HEK293 (cell line): ENCODE measurements around the gene SFTPD.

Experiments used
- CTCF ChIA-PET: fragments of 350-600 bp; formaldehyde crosslinking; extraction: SDS; loops from one replicate; lab custom pipeline; 2021; ENCODE audit warnings: antibody characterized with exemption; lab: Yijun Ruan, JAX
- POLR2A ChIA-PET: fragments of 300-600 bp; formaldehyde crosslinking; extraction: SDS; loops from one replicate; lab custom pipeline; 2020; ENCODE audit warnings: antibody characterized with exemption, inconsistent platforms; lab: Yijun Ruan, JAX
- H3K27ac ChIP-seq: fragments of 200-500 bp; sonication (Bioruptor generic); 2 replicates; pipeline ENCODE4 v1.5.1; 2014; ENCODE audit warnings: low read depth, low read length, control low read depth, inconsistent platforms; ENCODE audit errors: extremely low read depth
- H3K36me3 ChIP-seq, 2 experiments: fragments of 200-500 bp in 1 of 2; sonication (Bioruptor generic) in 1 of 2; 1 replicate in 1 of 2; 2 replicates in 1 of 2; pipeline ENCODE4 v1.5.1; 2014 to 2017; ENCODE audit warnings: inconsistent platforms in 2 of 2, low read length in 2 of 2; ENCODE audit not compliant: control insufficient read depth in 2 of 2, insufficient read depth in 1 of 2
- H3K4me1 ChIP-seq: fragments of 200-500 bp; sonication (Bioruptor generic); 2 replicates; pipeline ENCODE4 v1.5.1; 2014; ENCODE audit warnings: mild to moderate bottlenecking, low read length, inconsistent platforms; ENCODE audit not compliant: control insufficient read depth, insufficient read depth
- H3K4me3 ChIP-seq: 2 replicates; pipeline ENCODE4 v1.5.1; 2011; ENCODE audit warnings: low read depth, mild to moderate bottlenecking, control low read depth, low read length, moderate library complexity
- H3K9me3 ChIP-seq: fragments of 200-500 bp; sonication (Bioruptor generic); 2 replicates; pipeline ENCODE4 v1.5.1; 2014; ENCODE audit warnings: low read depth, low read length, inconsistent platforms; ENCODE audit not compliant: control insufficient read depth, insufficient read depth
- BCL11B ChIP-seq: fragments of 450-650 bp; formaldehyde crosslinking; IDR thresholded peaks from 2 replicates; pipeline ENCODE4 v1.5.1; 2016; ENCODE audit warnings: low read depth, missing biosample characterization, missing genetic modification characterization
- KLF16 ChIP-seq: fragments of 450-650 bp; formaldehyde crosslinking; IDR thresholded peaks from 2 replicates; pipeline ENCODE4 v1.5.1; 2017; ENCODE audit warnings: missing biosample characterization, missing genetic modification characterization
- SP2 ChIP-seq: fragments of 450-650 bp; formaldehyde crosslinking; IDR thresholded peaks from 2 replicates; pipeline ENCODE4 v1.5.1; 2016; ENCODE audit warnings: missing biosample characterization, missing genetic modification characterization
- ZNF146 ChIP-seq: fragments of 450-650 bp; formaldehyde crosslinking; IDR thresholded peaks from 2 replicates; pipeline ENCODE4 v1.5.1; 2016; ENCODE audit warnings: missing biosample characterization, missing genetic modification characterization
- ZNF280C ChIP-seq: fragments of 450-650 bp; formaldehyde crosslinking; IDR thresholded peaks from 2 replicates; pipeline ENCODE4 v1.5.1; 2016; ENCODE audit warnings: missing biosample characterization, missing genetic modification characterization
- ZNF366 ChIP-seq: fragments of 450-650 bp; formaldehyde crosslinking; conservative IDR thresholded peaks from 2 replicates; pipeline ENCODE4 v1.5.1; 2016; ENCODE audit warnings: missing biosample characterization, missing genetic modification characterization
- ZNF398 ChIP-seq: fragments of 450-650 bp; formaldehyde crosslinking; IDR thresholded peaks from 2 replicates; pipeline ENCODE4 v1.5.1; 2017; ENCODE audit warnings: missing biosample characterization, missing genetic modification characterization
- ZNF513 ChIP-seq: fragments of 450-650 bp; IDR thresholded peaks from 2 replicates; pipeline ENCODE4 v1.5.1; 2018; ENCODE audit warnings: missing biosample characterization, missing genetic modification characterization
- ZNF548 ChIP-seq: fragments of 450-650 bp; formaldehyde crosslinking; IDR thresholded peaks from 2 replicates; pipeline ENCODE4 v1.5.1; 2016; ENCODE audit warnings: missing biosample characterization, missing genetic modification characterization
- ZNF654 ChIP-seq: fragments of 450-650 bp; formaldehyde crosslinking; IDR thresholded peaks from 2 replicates; pipeline ENCODE4 v1.5.1; 2016; ENCODE audit warnings: low read depth, missing biosample characterization, missing genetic modification characterization
- ZNF677 ChIP-seq: fragments of 450-650 bp; IDR thresholded peaks from 2 replicates; pipeline ENCODE4 v1.5.0; 2018; ENCODE audit warnings: missing biosample characterization, mild to moderate bottlenecking, missing genetic modification characterization, moderate library complexity
- ZNF768 ChIP-seq: fragments of 450-650 bp; formaldehyde crosslinking; IDR thresholded peaks from 2 replicates; pipeline ENCODE4 v1.5.1; 2018; ENCODE audit warnings: missing biosample characterization, mild to moderate bottlenecking, missing genetic modification characterization

Gene SFTPD

GRCh38 chr10:79927111-79927828 lies 21.6 kb downstream of the SFTPD start:
- Histone ChIP-seq H3K36me3 (peaks cover 0 to 4% of the 10 kb centered on the region in 2 experiments; a peak in 1 of 3 replicates), H3K9me3 (no peaks in the 10 kb centered on the region)
- POLR2A ChIA-PET, result no interaction called here
- TF ChIP-seq BCL11B (tag by site-specific recombination) (no peak), ZNF677 (no peak), ZNF398 (tag by site-specific recombination) (no peak), ZNF146 (tag by site-specific recombination) (no peak), ZNF654 (tag by site-specific recombination) (no peak)
- TF ChIP-seq, all 188 proteins: peak for 0
- CTCF ChIA-PET, result interaction anchor here (0.7 kb wide), 1 partner anchor 36 kb away, joined by 6 read pairs; no protein-coding TSS in a partner anchor
- H3K4me1 ChIP-seq, result no peaks in the 10 kb centered on the region
- no peak overlapping the region for H3K27ac ChIP-seq
- no peak overlapping the region for H3K4me3 ChIP-seq

- Histone ChIP-seq H3K36me3 (peaks cover 0 to 4% of the 10 kb centered on the region in 2 experiments; a peak in 1 of 3 replicates), H3K4me3 (no peak overlapping the region), H3K4me1 (no peaks in the 10 kb centered on the region), H3K9me3 (no peaks in the 10 kb centered on the region), H3K27ac (no peak overlapping the region)
- ChIA-PET CTCF (no interaction called here), POLR2A (no interaction called here)
- TF ChIP-seq ZNF768 (no peak), SP2 (tag by site-specific recombination) (no peak), ZNF280C (tag by site-specific recombination) (no peak)
These were observed 22.9 kb downstream of the SFTPD start for GRCh38 chr10:79926037-79926436.

GRCh38 chr10:79925614-79926013 lies 23.3 kb downstream of the SFTPD start:
- Histone ChIP-seq H3K4me1 (no peaks in the 10 kb centered on the region), H3K4me3 (no peak overlapping the region), H3K27ac (no peak overlapping the region), H3K9me3 (no peaks in the 10 kb centered on the region)
- CTCF ChIA-PET, result interaction anchor here (0.6 to 1.5 kb wide), 2 partner anchors 341 to 363 kb away, joined by 4 to 6 read pairs; no protein-coding TSS in a partner anchor
- no peak for TF ChIP-seq KLF16 (tag by site-specific recombination)
- peak; percentile 75 for TF ChIP-seq ZNF366 (tag by site-specific recombination)
- no peak for TF ChIP-seq ZNF513 (tag by site-specific recombination)
- no peak for TF ChIP-seq ZNF548 (tag by site-specific recombination)
- TF ChIP-seq, all 188 proteins: peak for 1
- POLR2A ChIA-PET, result no interaction called here
- peaks cover 0 to 4% of the 10 kb centered on the region in 2 experiments; a peak in 1 of 3 replicates for H3K36me3 ChIP-seq
